Caki2 (cell line): Measurements from ENCODE around the gene GPR153. TPM values are rescaled to one million over a fixed set of nuclear protein-coding genes. Genes with fewer than 3 reads are reported as not detected.

Experiments used
- DNase-seq: peaks from one replicate; pipeline ENCODE4 v3.0.0-alpha.2; 2015; ENCODE audit warnings: low read depth
- in situ Hi-C: cut with HindIII; loops from 2 replicates; pipeline ENCODE4 v1.10.0; 2016; ENCODE audit warnings: low sequenced_read_pairs, low pct_unique_long_range_greater_than_20kb, mixed read lengths
- total RNA-seq: library from RNA; depleted of rRNA; stranded (reverse); fragments of >200 nt; shearing (Covaris generic); gene quantifications from 2 replicates; pipeline ENCODE4 v1.2.3, GENCODE V29; 2014; ENCODE audit warnings: low replicate concordance; rRNA removed

GPR153 gene
- total RNA-seq, 1 experiment from 2014 or later = 2.4 TPM

- in situ Hi-C loops = no loop called here
These were observed 63.0 kb downstream of the GPR153 start for GRCh38 chr1:6197746-6198427.

More at GRCh38 chr1:6197746-6198427, 63.0 kb downstream of the GPR153 start:
- no peak for DNase-seq

Other genes with a start within 250 kb of the GPR153 start
- gene KCNAB2, start 215.2 kb downstream of the GPR153 start, total RNA-seq = 2.0 and 6.6 TPM in 2 replicates
- gene CHD5, start 80.8 kb downstream of the GPR153 start, total RNA-seq = not detected in 2 replicates
- 206 and 215 TPM in 2 replicates for gene RPL22, start 61.5 kb downstream of the GPR153 start, total RNA-seq
- 15.7 and 29.2 TPM in 2 replicates for gene RNF207, start 55.0 kb downstream of the GPR153 start, total RNA-seq
- gene ICMT, start 25.1 kb downstream of the GPR153 start, total RNA-seq = 90.4 and 90.5 TPM in 2 replicates
- not detected in 2 replicates for gene HES3, start 16.9 kb downstream of the GPR153 start, total RNA-seq
- gene ACOT7, start 132.7 kb upstream of the GPR153 start, total RNA-seq = 145 and 177 TPM in 2 replicates
- gene HES2, start 158.8 kb upstream of the GPR153 start, total RNA-seq = 1.5 and 1.8 TPM in 2 replicates
- 4.8 and 6.9 TPM in 2 replicates for gene ESPN, start 163.7 kb upstream of the GPR153 start, total RNA-seq
- gene TNFRSF25, start 205.1 kb upstream of the GPR153 start, total RNA-seq = 1.8 and 4.3 TPM in 2 replicates
- 3.3 and 4.9 TPM in 2 replicates for gene PLEKHG5, start 230.6 kb upstream of the GPR153 start, total RNA-seq